ENCODE measurements around the gene LDB3. TPM values are rescaled to one million over a fixed set of nuclear protein-coding genes. Genes with fewer than 3 reads are reported as not detected.

Gene LDB3
- total and polyA plus RNA-seq, 9 of the 15 experiments (the other 6 are each of a cell fraction or from before 2014, with no cell fraction given), result 0.03 TPM; not detected in 8

GRCh38 chr10:86734207-86734988 is 66.1 kb downstream of the LDB3 start:
- Histone ChIP-seq H2AFZ (ENCODE audit: low read depth, low read length) (no peak overlapping the region), H3K4me2 (ENCODE audit: insufficient read depth, low read length) (no peak overlapping the region), H3K9me3 (replicated peaks; ENCODE audit: control insufficient read depth, insufficient read depth, low read depth, low read length) (no peaks in the 10 kb centered on the region), H3K79me2 (ENCODE audit: control insufficient read depth, insufficient read depth, low read length) (no peaks in the 10 kb centered on the region), H3K4me3 (no peak overlapping the region), H3K9me1 (ENCODE audit: control insufficient read depth, insufficient read depth, low read length) (no peaks in the 10 kb centered on the region), H3K36me3 (ENCODE audit: control insufficient read depth, insufficient read depth, low read length) (no peaks in the 10 kb centered on the region), H3K9ac (ENCODE audit: insufficient read depth in 1 of 2, low read depth in 2 of 2, low read length in 2 of 2) (no peak overlapping the region), H3K27ac (ENCODE audit: extremely low read depth, low read depth, low read length) (no peak overlapping the region), H3K27me3 (ENCODE audit: control insufficient read depth in 2 of 2, insufficient read depth in 2 of 2, low read length in 2 of 2) (no peaks in the 10 kb centered on the region), H3K4me1 (replicated peaks in 1 of 2; ENCODE audit: control insufficient read depth in 2 of 2, insufficient read depth in 2 of 2, low read length in 2 of 2) (0 out of 5 replicates have a peak, but pooled peaks cover 0 to 5% of the 10 kb centered on the region in 2 experiments), H4K20me1 (replicated peaks; ENCODE audit: control insufficient read depth, insufficient read depth, low read length) (no peaks in the 10 kb centered on the region)
- FAIRE-seq, result no peak
- POLR2A ChIA-PET, result interaction anchor here (1.6 to 2.3 kb wide), 3 partner anchors 8 to 21 kb away, joined by 6 to 9 read pairs (median 6); partner anchors contain the start of gene BMPR1A
- intact Hi-C loops (cut with micrococcal nuclease), result no loop called here
- in situ Hi-C loops (cut with MboI), result no loop called here
- no peak for DNase-seq (ENCODE audit: extremely low read depth in 1 of 4, low spot score in 3 of 4)
- CTCF ChIA-PET (ENCODE audit: low intra/inter-chr PET ratio), result no interaction called here
- no TSS peak for BruUV-seq (replicated peaks)
- ATAC-seq, result no peak; the same call in 2 of the 3 replicates
- 21% methylated on average over 4 of the region's 4 CpGs for WGBS (ENCODE audit: insufficient coverage, low coverage, missing lambda C conversion rate)
- TF ChIP-seq ARID1B (IDR thresholded peaks at IDR 0.05) (no peak), RBFOX2 (IDR thresholded peaks at IDR 0.05; ENCODE audit: low read depth, low read length) (no peak), CREBBP (IDR thresholded peaks at IDR 0.05; ENCODE audit: low read depth, low read length) (no peak), PRPF4 (IDR thresholded peaks at IDR 0.05; ENCODE audit: insufficient read depth, low read depth, low read length, poor library complexity, severe bottlenecking) (no peak), LEF1 (IDR thresholded peaks at IDR 0.05) (no peak), DACH1 (IDR thresholded peaks at IDR 0.05; ENCODE audit: partially characterized antibody) (no peak), POLR3G (IDR thresholded peaks at IDR 0.05; ENCODE audit: extremely low read depth, insufficient read length, insufficient replicate concordance) (no peak), PHF8 (IDR thresholded peaks at IDR 0.05; ENCODE audit: borderline replicate concordance, low read length) (no peak), DEAF1 (CRISPR knock-in tag; IDR thresholded peaks at IDR 0.05) (no peak), ZNF551 (CRISPR knock-in tag; IDR thresholded peaks at IDR 0.05) (no peak), STAG1 (CRISPR knock-in tag; IDR thresholded peaks at IDR 0.05; ENCODE audit: borderline replicate concordance) (no peak), TCF3 (CRISPR knock-in tag; IDR thresholded peaks at IDR 0.05) (no peak), RCOR1 (IDR thresholded peaks at IDR 0.05; ENCODE audit: borderline replicate concordance in 1 of 2, low read depth in 2 of 2, low read length in 2 of 2) (no peak)
- TF ChIP-seq, protein P1, sequence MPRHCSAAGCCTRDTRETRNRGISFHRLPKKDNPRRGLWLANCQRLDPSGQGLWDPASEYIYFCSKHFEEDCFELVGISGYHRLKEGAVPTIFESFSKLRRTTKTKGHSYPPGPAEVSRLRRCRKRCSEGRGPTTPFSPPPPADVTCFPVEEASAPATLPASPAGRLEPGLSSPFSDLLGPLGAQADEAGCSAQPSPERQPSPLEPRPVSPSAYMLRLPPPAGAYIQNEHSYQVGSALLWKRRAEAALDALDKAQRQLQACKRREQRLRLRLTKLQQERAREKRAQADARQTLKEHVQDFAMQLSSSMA (CRISPR knock-in tag; IDR thresholded peaks at IDR 0.05), result no peak
- TF ChIP-seq, protein P2, sequence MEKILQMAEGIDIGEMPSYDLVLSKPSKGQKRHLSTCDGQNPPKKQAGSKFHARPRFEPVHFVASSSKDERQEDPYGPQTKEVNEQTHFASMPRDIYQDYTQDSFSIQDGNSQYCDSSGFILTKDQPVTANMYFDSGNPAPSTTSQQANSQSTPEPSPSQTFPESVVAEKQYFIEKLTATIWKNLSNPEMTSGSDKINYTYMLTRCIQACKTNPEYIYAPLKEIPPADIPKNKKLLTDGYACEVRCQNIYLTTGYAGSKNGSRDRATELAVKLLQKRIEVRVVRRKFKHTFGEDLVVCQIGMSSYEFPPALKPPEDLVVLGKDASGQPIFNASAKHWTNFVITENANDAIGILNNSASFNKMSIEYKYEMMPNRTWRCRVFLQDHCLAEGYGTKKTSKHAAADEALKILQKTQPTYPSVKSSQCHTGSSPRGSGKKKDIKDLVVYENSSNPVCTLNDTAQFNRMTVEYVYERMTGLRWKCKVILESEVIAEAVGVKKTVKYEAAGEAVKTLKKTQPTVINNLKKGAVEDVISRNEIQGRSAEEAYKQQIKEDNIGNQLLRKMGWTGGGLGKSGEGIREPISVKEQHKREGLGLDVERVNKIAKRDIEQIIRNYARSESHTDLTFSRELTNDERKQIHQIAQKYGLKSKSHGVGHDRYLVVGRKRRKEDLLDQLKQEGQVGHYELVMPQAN (IDR thresholded peaks at IDR 0.05; ENCODE audit: borderline replicate concordance), result no peak
- TF ChIP-seq, protein P3, sequence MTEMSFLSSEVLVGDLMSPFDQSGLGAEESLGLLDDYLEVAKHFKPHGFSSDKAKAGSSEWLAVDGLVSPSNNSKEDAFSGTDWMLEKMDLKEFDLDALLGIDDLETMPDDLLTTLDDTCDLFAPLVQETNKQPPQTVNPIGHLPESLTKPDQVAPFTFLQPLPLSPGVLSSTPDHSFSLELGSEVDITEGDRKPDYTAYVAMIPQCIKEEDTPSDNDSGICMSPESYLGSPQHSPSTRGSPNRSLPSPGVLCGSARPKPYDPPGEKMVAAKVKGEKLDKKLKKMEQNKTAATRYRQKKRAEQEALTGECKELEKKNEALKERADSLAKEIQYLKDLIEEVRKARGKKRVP (CRISPR knock-in tag; IDR thresholded peaks at IDR 0.05), result no peak
